Measurements from ENCODE around the gene NOB1.
"Not testable (repeated sequence)": the region's sequence is repeated elsewhere in the genome, so short reads cannot be mapped to it uniquely, and the experiment has no call there.

Gene NOB1

GRCh38 chr16:69761983-69762813, 7.5 kb upstream of the NOB1 start, which contains the start of gene WWP2:
Gene WWP2 (plus strand): TSS chr16:69762332. CDS start chr16:69787011, 24,679 bp downstream.
- DNase-seq (ENCODE audit: low spot score) = peak; percentile 93

DNA sequence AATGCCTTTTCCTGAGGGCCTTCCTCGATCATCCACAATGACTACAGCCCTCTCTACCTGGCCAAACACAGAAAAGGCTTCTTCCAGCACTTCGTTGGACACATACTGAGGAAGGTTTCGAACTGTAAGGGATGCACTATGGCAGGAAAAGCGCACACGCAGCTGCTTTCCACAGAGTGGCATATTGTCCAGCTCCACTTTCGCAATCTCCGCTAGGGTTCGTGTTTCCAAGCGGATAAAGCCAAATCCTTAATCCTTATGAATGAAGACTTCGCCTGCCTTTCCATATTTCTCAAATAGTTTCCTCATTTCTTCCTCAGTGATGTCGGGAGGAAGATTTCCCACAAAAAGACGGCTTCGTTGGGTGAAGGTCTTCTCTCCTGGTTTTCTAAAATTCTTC, 2.6 kb upstream of the NOB1 start:
- not testable (repeated sequence) for DNase-seq (ENCODE audit: low spot score)

- DNase-seq (ENCODE audit: low spot score) = no peak
Measured at GRCh38 chr16:69756705-69757104, 2.0 kb upstream of the NOB1 start.

DNA sequence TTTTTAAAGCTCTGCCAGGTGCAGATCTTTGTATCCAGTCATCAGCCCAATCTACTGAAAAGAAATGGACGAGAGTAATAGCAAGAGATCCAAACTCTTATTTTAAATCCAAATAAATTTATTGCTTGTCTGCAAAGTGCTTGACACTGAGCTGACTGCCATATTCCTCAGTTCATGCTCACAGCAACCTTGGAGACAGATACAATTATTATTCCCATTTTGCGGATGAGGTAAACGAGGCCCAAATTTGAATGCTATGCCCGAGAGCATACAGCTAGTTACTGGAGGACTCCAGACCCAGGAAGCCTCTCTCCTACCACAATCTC, 620 bp downstream of the NOB1 start:
- no peak for DNase-seq (ENCODE audit: low spot score)

DNA sequence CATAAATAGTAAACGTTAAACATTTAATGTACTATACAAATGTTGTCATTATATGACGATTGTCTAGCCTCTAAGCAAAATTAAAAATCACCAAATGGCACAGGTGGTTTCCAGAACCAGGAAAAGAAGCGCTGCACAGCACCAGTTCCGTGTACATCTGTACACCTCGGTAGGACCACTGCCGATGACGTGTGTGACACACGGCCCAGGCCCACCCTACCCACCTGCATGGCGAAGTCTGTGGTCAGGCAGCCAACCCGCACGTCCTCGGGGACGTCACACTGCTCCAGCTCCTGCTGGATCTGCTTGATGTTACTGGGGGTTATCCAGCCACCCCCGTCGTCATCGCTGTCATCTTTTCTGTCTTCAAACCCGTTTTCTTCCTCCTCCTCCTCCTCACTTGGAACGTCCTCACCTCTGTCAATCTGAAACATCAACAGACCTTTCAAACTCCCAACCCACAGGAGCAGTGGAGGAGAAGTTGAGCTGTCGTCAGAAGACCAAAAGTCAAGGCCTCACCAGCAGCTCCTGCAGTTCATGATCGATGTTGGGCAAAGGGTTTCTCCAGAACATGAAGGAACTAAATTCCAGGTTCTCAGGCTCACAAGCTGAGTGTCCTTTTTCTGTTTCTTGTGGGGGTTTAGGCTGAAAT, 5.9 kb downstream of the NOB1 start:
- DNase-seq (ENCODE audit: low spot score) = no peak

- no peak for DNase-seq (ENCODE audit: low spot score)
Measured at GRCh38 chr16:69747115-69747514, 7.6 kb downstream of the NOB1 start.

GRCh38 chr16:69745959-69746358, 8.8 kb downstream of the NOB1 start:
- no peak for DNase-seq (ENCODE audit: low spot score)

- no peak for DNase-seq (ENCODE audit: low spot score)
Measured at GRCh38 chr16:69745232-69745612, 9.5 kb downstream of the NOB1 start.

DNA sequence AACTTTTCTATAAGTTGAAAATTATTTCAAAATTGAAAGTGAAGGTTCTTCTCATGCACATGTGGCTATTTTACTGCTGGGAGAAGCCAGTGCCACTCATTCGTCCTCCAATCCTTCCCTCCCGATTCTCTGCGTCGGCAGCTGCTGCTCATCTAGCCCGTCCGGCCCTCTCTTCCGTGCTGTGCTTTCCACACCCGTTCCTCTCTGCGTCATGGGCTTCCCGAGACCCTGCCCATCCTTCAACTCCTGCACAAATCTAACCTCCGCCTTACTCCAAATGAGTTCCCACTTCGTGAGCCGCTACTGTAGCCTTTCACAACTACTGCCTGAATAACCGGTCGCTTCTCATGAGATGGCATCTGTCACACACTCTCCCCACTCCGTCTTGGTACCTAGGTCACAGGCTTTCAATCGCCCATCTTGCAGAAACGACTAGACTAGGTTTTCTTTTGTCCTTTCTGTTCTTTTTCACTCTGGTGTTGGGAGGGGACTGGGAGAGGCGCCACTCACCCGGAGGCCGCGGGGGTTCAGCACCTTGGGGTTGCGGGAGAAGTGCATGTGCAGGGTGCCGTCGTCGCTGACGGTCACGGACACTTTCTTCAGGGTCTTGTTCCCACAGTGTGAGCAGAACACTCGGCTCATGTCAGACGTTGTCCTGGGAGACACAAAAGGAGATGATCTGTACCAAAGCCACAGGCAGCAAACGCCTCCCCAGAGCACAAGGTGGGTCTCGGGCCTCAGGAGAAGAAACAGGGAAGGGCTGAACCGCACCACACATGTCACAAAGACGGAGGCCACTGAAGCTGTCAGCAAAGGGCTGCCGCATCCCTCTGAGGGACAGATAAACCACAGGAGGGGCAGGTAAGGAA, 10.1 kb downstream of the NOB1 start:
- no peak for DNase-seq (ENCODE audit: low spot score)

DNA sequence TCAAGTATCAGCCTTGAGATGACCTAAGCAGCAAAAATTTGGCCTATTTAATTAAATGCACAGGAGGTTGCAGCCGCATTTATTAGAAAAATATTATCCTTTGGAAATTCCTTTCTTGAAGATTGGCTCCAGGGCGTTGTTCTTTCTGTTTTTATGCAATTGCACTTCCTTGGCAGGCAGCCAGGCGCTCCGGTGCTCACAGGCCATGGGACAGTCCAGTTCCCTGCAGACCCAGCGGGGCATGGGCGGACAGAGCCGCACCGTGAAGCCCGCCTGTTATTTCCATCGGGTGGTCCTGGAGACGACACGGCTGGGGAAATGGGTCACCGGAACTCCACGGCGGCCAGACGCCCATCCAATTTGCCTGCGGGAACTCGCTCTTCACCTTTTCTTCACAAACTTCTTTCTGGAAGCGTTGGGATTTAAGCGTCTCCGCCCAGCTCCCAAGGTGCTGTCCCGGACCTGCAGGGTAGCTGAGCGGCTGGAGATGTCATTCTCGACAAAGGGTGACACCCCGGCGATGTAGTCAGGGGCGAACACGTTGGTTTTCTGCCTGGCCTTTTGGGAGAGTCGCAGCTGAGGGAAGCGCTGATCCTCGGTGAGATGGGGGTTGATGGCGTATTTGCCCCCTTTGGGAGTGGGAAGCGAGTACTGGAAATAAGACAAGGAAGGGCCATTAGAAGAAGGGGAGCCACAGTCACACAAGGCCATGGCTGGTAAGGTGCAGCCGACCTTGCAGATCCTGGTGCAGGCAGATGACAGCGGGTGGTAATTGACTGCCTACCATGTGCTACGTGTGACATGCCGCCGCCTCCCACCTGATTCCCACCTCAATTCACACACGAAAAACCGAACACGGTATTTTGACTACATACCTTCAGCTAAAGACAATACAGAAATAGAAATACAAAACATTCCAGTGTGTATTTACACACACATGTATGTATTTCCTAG, 12.5 kb downstream of the NOB1 start:
- no peak for DNase-seq (ENCODE audit: low spot score)

- DNase-seq (ENCODE audit: low spot score) = no peak
Measured at GRCh38 chr16:69741519-69741918, 13.2 kb downstream of the NOB1 start.

GRCh38 chr16:69732101-69732500, 22.6 kb downstream of the NOB1 start:
- DNase-seq (ENCODE audit: low spot score) = no peak

DNA sequence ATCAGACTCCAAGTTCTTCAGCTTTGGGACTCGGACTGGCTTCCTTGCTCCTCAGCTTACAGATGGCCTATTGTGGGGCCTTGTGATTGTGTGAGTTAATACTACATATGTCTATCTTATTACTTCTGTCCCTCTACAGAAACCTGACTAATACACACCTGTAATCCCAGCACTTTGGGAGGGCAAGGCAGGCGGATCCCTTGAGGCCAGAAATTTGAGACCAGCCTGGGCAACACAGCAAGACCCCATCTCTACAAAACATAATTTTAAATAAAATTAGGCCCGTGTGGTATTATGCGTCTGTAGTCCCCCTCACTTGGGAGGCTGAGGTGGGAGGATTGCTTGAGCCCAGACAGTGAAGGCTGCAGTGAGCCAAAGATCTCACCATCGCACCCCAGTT, 23.4 kb downstream of the NOB1 start:
- DNase-seq (ENCODE audit: low spot score) = not testable (repeated sequence)

DNA sequence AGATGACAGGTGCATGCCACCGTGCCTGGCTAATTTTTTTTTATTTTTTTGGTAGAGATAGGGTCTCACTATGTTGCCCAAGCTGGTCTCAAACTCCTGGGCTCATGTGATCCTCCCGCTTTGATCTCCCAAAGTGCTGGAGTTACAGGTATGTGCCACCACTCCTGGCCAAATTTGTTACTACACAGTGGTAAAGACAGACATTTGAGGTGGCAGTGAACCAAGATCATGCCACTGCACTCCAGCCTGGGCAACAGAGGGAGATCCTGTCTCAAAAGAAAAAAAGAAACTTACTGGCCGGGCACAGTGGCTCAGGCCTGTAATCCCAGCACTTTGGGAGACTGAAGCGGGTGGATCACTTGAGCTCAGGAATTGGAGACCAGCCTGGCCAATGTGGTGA, 25.7 kb downstream of the NOB1 start:
- not testable (repeated sequence) for DNase-seq (ENCODE audit: low spot score)

DNA sequence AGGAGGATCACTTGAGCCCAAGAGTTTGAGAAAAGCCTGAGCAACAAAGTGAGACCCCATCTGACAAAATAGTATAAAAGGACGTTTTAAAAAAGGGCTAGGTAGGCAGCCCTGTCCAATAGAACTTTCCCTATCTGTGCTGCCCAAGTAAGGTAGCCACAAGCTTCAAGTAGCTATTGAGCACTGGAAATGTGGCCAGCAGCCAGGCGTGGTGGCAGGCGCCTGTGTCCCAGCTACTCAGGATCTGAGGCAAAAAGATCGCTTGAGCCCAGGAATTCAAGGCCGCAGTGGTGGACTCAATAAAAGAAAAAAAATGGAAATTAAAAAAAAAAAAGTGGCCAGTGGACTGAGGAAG, 26.8 kb downstream of the NOB1 start:
- no peak for DNase-seq (ENCODE audit: low spot score)

GRCh38 chr16:69726313-69727060, 28.2 kb downstream of the NOB1 start, which contains the start of gene NQO1:
Gene NQO1 (minus strand): TSS chr16:69726560. CDS start chr16:69726439, 121 bp downstream.
- peak; percentile 95 for DNase-seq (ENCODE audit: low spot score)

GRCh38 chr16:69725480-69726312, 29.0 kb downstream of the NOB1 start:
- no peak for DNase-seq (ENCODE audit: low spot score)

GRCh38 chr16:69724981-69725479, 29.7 kb downstream of the NOB1 start:
- no peak for DNase-seq (ENCODE audit: low spot score)

DNA sequence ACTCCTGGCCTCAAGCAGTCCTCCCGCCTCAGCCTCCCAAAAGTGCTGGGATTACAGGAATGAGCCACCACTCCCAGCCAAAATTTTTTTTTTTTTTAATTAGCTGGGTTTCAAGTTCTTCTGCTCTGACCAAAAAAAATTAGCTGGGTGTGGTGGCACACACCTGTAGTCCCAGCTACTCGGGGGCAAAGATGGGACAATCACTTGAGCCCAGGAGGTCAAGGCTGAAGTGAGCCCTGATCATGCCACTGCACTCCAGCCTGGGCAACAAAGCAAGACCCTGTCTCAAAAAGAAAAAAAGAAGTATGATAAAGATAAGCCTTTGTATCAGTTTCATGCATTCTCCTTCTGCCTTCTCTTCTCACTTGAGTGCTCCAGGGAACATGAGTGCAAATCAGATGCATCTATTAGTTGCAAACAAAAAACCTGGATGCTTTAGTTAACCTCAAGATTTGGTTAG, 30.3 kb downstream of the NOB1 start:
- DNase-seq (ENCODE audit: low spot score) = no peak

Measured in iPS-NIHi11 (cell line).